Measurements from ENCODE around the gene RPIA.
A peak's percentile ranks its signal among the peaks of the same experiment; 100 is the strongest.

The RPIA gene

GRCh38 chr2:88680916-88681315, 10.6 kb upstream of the RPIA start:
- no peak for TF ChIP-seq CTCF (conservative IDR thresholded peaks at IDR 0.05; ENCODE audit: low read depth)
- H3K27ac ChIP-seq: no peak overlapping the region
- ChIA-PET CTCF (interaction anchor here (0.7 to 1.0 kb wide), 2 partner anchors 11 to 13 kb away, joined by 3 to 4 read pairs; no protein-coding TSS in a partner anchor), POLR2A (ENCODE audit: low non-redundant PET) (no interaction called here)
- DNase-seq (ENCODE audit: low spot score): no peak

- POLR2A ChIA-PET (ENCODE audit: low non-redundant PET): no interaction called here
- no peak for DNase-seq (ENCODE audit: low spot score)
- CTCF ChIA-PET: no interaction called here
- no peak overlapping the region for H3K27ac ChIP-seq
- no peak for TF ChIP-seq CTCF (conservative IDR thresholded peaks at IDR 0.05; ENCODE audit: low read depth)
Observed at GRCh38 chr2:88683160-88684021, 8.1 kb upstream of the RPIA start.

GRCh38 chr2:88684519-88684918, 7.0 kb upstream of the RPIA start:
- ChIA-PET CTCF (no interaction called here), POLR2A (ENCODE audit: low non-redundant PET) (no interaction called here)
- no peak for DNase-seq (ENCODE audit: low spot score)
- no peak overlapping the region for H3K27ac ChIP-seq
- TF ChIP-seq CTCF (conservative IDR thresholded peaks at IDR 0.05; ENCODE audit: low read depth): no peak

- H3K27ac ChIP-seq: no peak overlapping the region
- ChIA-PET POLR2A (ENCODE audit: low non-redundant PET) (no interaction called here), CTCF (no interaction called here)
- DNase-seq (ENCODE audit: low spot score): no peak
- TF ChIP-seq CTCF (conservative IDR thresholded peaks at IDR 0.05; ENCODE audit: low read depth): no peak
Observed at GRCh38 chr2:88686320-88686719, 5.2 kb upstream of the RPIA start.

GRCh38 chr2:88687384-88687783, 4.1 kb upstream of the RPIA start:
- no peak for TF ChIP-seq CTCF (conservative IDR thresholded peaks at IDR 0.05; ENCODE audit: low read depth)
- no peak overlapping the region for H3K27ac ChIP-seq
- CTCF ChIA-PET: no interaction called here
- DNase-seq (ENCODE audit: low spot score): no peak
- POLR2A ChIA-PET (ENCODE audit: low non-redundant PET): no interaction called here

- CTCF ChIA-PET: interaction anchor here (0.6 to 1.1 kb wide), 3 partner anchors 19 to 499 kb away, joined by 4 to 8 read pairs (median 6); no protein-coding TSS in a partner anchor
- no peak for TF ChIP-seq CTCF (conservative IDR thresholded peaks at IDR 0.05; ENCODE audit: low read depth)
- POLR2A ChIA-PET (ENCODE audit: low non-redundant PET): no interaction called here
- DNase-seq (ENCODE audit: low spot score): peak; percentile 73
- peak overlapping the region; percentile 68 for H3K27ac ChIP-seq
Observed at GRCh38 chr2:88690591-88691338, 708 bp upstream of the RPIA start.

Measured in RWPE1 (cell line).